ENCODE data around the gene HMMR.

HMMR gene

GRCh38 chr5:163525096-163525495, 64.7 kb downstream of the HMMR start:
- no peak for TF ChIP-seq CTCF (IDR thresholded peaks at IDR 0.05)
- Histone ChIP-seq H3K4me1 (no peaks in the 10 kb centered on the region), H3K79me2 (no peaks in the 10 kb centered on the region), H3K9ac (no peak overlapping the region), H3K27me3 (ENCODE audit: control insufficient read depth, insufficient read depth, low read length) (no peaks in the 10 kb centered on the region), H3K27ac (no peak overlapping the region), H2AFZ (no peak overlapping the region), H3K4me3 (ENCODE audit: low read depth, low read length) (no peak overlapping the region), H3K9me3 (ENCODE audit: control insufficient read depth, low read length) (no peaks in the 10 kb centered on the region), H3K4me2 (ENCODE audit: low read length) (no peak overlapping the region), H3K36me3 (ENCODE audit: control insufficient read depth, insufficient read depth, low read length) (no peaks in the 10 kb centered on the region)

GRCh38 chr5:163529698-163530097, 69.3 kb downstream of the HMMR start:
- H3K9ac ChIP-seq: no peak overlapping the region
- H3K4me1 ChIP-seq: no peaks in the 10 kb centered on the region
- TF ChIP-seq CTCF (IDR thresholded peaks at IDR 0.05): no peak
- no peaks in the 10 kb centered on the region for H3K79me2 ChIP-seq
- H3K9me3 ChIP-seq (ENCODE audit: control insufficient read depth, low read length): no peaks in the 10 kb centered on the region
- H3K36me3 ChIP-seq (ENCODE audit: control insufficient read depth, insufficient read depth, low read length): no peaks in the 10 kb centered on the region
- no peak overlapping the region for H3K4me2 ChIP-seq (ENCODE audit: low read length)
- no peak overlapping the region for H2AFZ ChIP-seq
- no peaks in the 10 kb centered on the region for H3K27me3 ChIP-seq (ENCODE audit: control insufficient read depth, insufficient read depth, low read length)
- no peak overlapping the region for H3K4me3 ChIP-seq (ENCODE audit: low read depth, low read length)
- H3K27ac ChIP-seq: no peak overlapping the region

GRCh38 chr5:163531272-163531671, 70.8 kb downstream of the HMMR start:
- Histone ChIP-seq H3K4me2 (ENCODE audit: low read length) (no peak overlapping the region), H2AFZ (no peak overlapping the region), H3K9ac (no peak overlapping the region), H3K4me3 (ENCODE audit: low read depth, low read length) (no peak overlapping the region), H3K9me3 (ENCODE audit: control insufficient read depth, low read length) (no peaks in the 10 kb centered on the region), H3K27me3 (ENCODE audit: control insufficient read depth, insufficient read depth, low read length) (no peaks in the 10 kb centered on the region), H3K27ac (no peak overlapping the region), H3K36me3 (ENCODE audit: control insufficient read depth, insufficient read depth, low read length) (no peaks in the 10 kb centered on the region), H3K4me1 (no peaks in the 10 kb centered on the region), H3K79me2 (no peaks in the 10 kb centered on the region)
- TF ChIP-seq CTCF (IDR thresholded peaks at IDR 0.05): no peak

GRCh38 chr5:163532171-163533084, 72.0 kb downstream of the HMMR start:
- Histone ChIP-seq H3K79me2 (no peaks in the 10 kb centered on the region), H3K36me3 (ENCODE audit: control insufficient read depth, insufficient read depth, low read length) (no peaks in the 10 kb centered on the region), H3K4me1 (no peaks in the 10 kb centered on the region), H3K4me3 (ENCODE audit: low read depth, low read length) (no peak overlapping the region), H3K27me3 (ENCODE audit: control insufficient read depth, insufficient read depth, low read length) (no peaks in the 10 kb centered on the region), H2AFZ (no peak overlapping the region), H3K4me2 (ENCODE audit: low read length) (no peak overlapping the region), H3K27ac (no peak overlapping the region), H3K9me3 (ENCODE audit: control insufficient read depth, low read length) (no peaks in the 10 kb centered on the region), H3K9ac (no peak overlapping the region)
- TF ChIP-seq CTCF (IDR thresholded peaks at IDR 0.05): no peak

- no peak overlapping the region for H3K27ac ChIP-seq
- H3K4me3 ChIP-seq (ENCODE audit: low read depth, low read length): no peak overlapping the region
- H3K27me3 ChIP-seq (ENCODE audit: control insufficient read depth, insufficient read depth, low read length): no peaks in the 10 kb centered on the region
- no peaks in the 10 kb centered on the region for H3K79me2 ChIP-seq
- H3K36me3 ChIP-seq (ENCODE audit: control insufficient read depth, insufficient read depth, low read length): no peaks in the 10 kb centered on the region
- H3K9ac ChIP-seq: no peak overlapping the region
- no peak for TF ChIP-seq CTCF (IDR thresholded peaks at IDR 0.05)
- no peak overlapping the region for H3K4me2 ChIP-seq (ENCODE audit: low read length)
- H2AFZ ChIP-seq: no peak overlapping the region
- no peaks in the 10 kb centered on the region for H3K9me3 ChIP-seq (ENCODE audit: control insufficient read depth, low read length)
- no peaks in the 10 kb centered on the region for H3K4me1 ChIP-seq
These were observed 72.8 kb downstream of the HMMR start for GRCh38 chr5:163533223-163533622.
